ENCODE measurements around the gene HDAC4. TPM values are rescaled to one million over a fixed set of nuclear protein-coding genes. Genes with fewer than 3 reads are reported as not detected.

The HDAC4 gene
- total RNA-seq, 1 donor from 2014 or later: 76.6 TPM

DNA sequence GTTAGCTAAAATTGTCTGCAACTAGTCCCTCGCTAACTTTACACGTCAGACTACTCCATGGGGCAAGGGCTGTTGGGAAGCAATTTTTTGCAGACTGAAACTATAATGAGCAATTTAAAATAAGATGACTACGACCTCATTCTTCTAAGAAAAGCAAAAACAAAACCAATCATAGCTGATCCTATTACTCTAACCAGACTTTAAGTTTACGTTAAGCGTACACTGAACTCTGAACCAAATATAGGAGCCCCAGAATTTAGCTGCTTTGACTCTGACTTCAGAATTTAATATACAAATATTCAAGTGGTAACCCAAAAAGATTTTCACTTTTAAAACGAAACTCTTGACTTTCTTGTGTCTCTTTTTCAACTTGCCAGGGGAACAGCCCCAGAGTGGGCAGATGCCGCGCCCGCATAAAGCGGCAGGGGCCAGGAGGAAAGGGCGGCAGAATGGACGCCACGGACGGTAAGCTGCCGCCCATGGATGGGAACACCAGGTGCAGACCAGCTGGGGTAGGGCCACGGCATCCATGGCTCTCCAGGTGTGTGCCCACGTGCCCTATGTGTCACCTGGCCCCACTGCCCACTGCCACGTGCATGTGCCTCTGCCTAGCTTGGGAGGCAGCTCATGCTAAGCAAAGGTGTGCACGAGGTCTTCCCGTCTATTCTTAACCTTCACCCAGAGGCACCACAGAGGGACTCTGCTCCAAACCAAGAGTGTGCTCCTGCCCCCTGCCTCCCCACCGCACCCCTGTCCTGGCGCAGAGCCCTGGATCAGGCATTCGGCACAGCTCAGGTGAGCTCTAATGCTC, 217.6 kb downstream of the HDAC4 start:
- Histone ChIP-seq H3K27ac (no peak overlapping the region), H3K9me3 (no peaks in the 10 kb centered on the region), H3K4me3 (no peak overlapping the region), H3K27me3 (no peaks in the 10 kb centered on the region), H3K4me1 (no peaks in the 10 kb centered on the region), H3K36me3 (peaks cover 0 to 16% of the 10 kb centered on the region in 2 donors)
- intact Hi-C loops (cut with DNase I): no loop called here
- no peak for TF ChIP-seq POLR2A (IDR thresholded peaks at IDR 0.05)
- TF ChIP-seq, protein P1, sequence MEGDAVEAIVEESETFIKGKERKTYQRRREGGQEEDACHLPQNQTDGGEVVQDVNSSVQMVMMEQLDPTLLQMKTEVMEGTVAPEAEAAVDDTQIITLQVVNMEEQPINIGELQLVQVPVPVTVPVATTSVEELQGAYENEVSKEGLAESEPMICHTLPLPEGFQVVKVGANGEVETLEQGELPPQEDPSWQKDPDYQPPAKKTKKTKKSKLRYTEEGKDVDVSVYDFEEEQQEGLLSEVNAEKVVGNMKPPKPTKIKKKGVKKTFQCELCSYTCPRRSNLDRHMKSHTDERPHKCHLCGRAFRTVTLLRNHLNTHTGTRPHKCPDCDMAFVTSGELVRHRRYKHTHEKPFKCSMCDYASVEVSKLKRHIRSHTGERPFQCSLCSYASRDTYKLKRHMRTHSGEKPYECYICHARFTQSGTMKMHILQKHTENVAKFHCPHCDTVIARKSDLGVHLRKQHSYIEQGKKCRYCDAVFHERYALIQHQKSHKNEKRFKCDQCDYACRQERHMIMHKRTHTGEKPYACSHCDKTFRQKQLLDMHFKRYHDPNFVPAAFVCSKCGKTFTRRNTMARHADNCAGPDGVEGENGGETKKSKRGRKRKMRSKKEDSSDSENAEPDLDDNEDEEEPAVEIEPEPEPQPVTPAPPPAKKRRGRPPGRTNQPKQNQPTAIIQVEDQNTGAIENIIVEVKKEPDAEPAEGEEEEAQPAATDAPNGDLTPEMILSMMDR (IDR thresholded peaks at IDR 0.05): no peak
- no peak for TF ChIP-seq POLR2AphosphoS5 (IDR thresholded peaks at IDR 0.05; ENCODE audit: insufficient read depth in 1 of 2, low read depth in 1 of 2)
- no peak for DNase-seq (ENCODE audit: extremely low spot score in 2 of 2)

GRCh38 chr2:239181903-239182581, 218.8 kb downstream of the HDAC4 start:
- no peak overlapping the region for H3K4me3 ChIP-seq
- intact Hi-C loops (cut with DNase I): no loop called here
- no peak for DNase-seq (ENCODE audit: extremely low spot score in 2 of 2)
- no peaks in the 10 kb centered on the region for H3K4me1 ChIP-seq
- TF ChIP-seq, protein P1 (IDR thresholded peaks at IDR 0.05): no peak
- TF ChIP-seq POLR2A (IDR thresholded peaks at IDR 0.05) (no peak), POLR2AphosphoS5 (IDR thresholded peaks at IDR 0.05; ENCODE audit: insufficient read depth in 1 of 2, low read depth in 1 of 2) (no peak)
- peaks cover 0 to 7% of the 10 kb centered on the region in 2 donors for H3K36me3 ChIP-seq
- no peaks in the 10 kb centered on the region for H3K27me3 ChIP-seq
- H3K27ac ChIP-seq: no peak overlapping the region
- no peaks in the 10 kb centered on the region for H3K9me3 ChIP-seq

- TF ChIP-seq POLR2A (IDR thresholded peaks at IDR 0.05): no peak
- TF ChIP-seq, protein P1 (IDR thresholded peaks at IDR 0.05): no peak
- no peak for TF ChIP-seq POLR2AphosphoS5 (IDR thresholded peaks at IDR 0.05; ENCODE audit: insufficient read depth in 1 of 2, low read depth in 1 of 2)
- intact Hi-C loops (cut with DNase I): no loop called here
- H3K4me3 ChIP-seq: no peak overlapping the region
- no peaks in the 10 kb centered on the region for H3K36me3 ChIP-seq
- no peak for DNase-seq (ENCODE audit: extremely low spot score in 2 of 2)
- H3K9me3 ChIP-seq: no peaks in the 10 kb centered on the region
- H3K27me3 ChIP-seq: no peaks in the 10 kb centered on the region
- no peak overlapping the region for H3K27ac ChIP-seq
- no peaks in the 10 kb centered on the region for H3K4me1 ChIP-seq
These were observed 219.5 kb downstream of the HDAC4 start for GRCh38 chr2:239181074-239181902.

DNA sequence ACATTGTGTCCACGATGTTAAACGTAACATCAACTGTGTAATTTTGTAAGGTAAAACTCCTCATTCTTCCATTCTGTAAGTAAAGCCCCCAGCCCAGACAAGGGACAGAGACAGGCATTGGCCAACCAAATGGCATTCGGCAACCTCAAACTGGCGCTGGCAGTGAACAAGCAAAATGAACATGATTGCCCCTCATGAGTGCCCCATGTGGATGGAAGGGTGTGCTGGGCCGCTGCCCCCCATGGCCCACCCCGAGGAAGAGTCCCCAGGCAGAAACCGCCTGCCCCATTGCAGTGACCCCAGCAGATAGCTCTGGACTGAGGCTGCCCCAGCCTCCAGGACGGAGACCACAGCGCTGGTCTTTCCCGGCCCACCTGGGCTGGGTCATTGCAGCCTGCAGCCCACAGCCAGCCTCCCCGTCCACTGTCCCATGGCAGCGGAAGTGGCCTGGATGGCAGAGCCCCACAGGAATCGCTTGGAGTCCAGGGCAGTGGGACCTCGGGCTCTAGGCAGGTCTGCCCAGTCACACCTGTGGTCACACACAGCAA, 220.2 kb downstream of the HDAC4 start:
- Histone ChIP-seq H3K36me3 (peaks cover 0 to 2% of the 10 kb centered on the region in 2 donors), H3K27me3 (no peaks in the 10 kb centered on the region), H3K9me3 (no peaks in the 10 kb centered on the region), H3K27ac (no peak overlapping the region), H3K4me1 (no peaks in the 10 kb centered on the region), H3K4me3 (no peak overlapping the region)
- no peak for DNase-seq (ENCODE audit: extremely low spot score in 2 of 2)
- TF ChIP-seq POLR2A (IDR thresholded peaks at IDR 0.05) (no peak), POLR2AphosphoS5 (IDR thresholded peaks at IDR 0.05; ENCODE audit: insufficient read depth in 1 of 2, low read depth in 1 of 2) (no peak)
- TF ChIP-seq, protein P1 (IDR thresholded peaks at IDR 0.05): no peak
- intact Hi-C loops (cut with DNase I): no loop called here
